Measurements from ENCODE around the gene RHOBTB1.
A peak's percentile ranks its signal among the peaks of the same experiment; 100 is the strongest.

The RHOBTB1 gene

GRCh38 chr10:60955957-60956425, 12.0 kb upstream of the RHOBTB1 start:
- Histone ChIP-seq H3K4me1 (ENCODE audit: insufficient read depth, poor library complexity, severe bottlenecking) (peaks cover 26% of the 10 kb centered on the region), H3K36me3 (ENCODE audit: low read depth) (no peaks in the 10 kb centered on the region), H3K9me3 (ENCODE audit: severe bottlenecking) (no peaks in the 10 kb centered on the region), H3K4me3 (ENCODE audit: severe bottlenecking) (no peak overlapping the region), H3K27ac (ENCODE audit: poor library complexity, severe bottlenecking) (peak overlapping the region; percentile 66), H3K27me3 (ENCODE audit: insufficient read depth, poor library complexity, severe bottlenecking) (no peaks in the 10 kb centered on the region)
- peak; percentile 99 for ATAC-seq (ENCODE audit: low read depth)
- no peak for TF ChIP-seq CTCF (IDR thresholded peaks at IDR 0.05; ENCODE audit: poor library complexity, severe bottlenecking)
- no peak for DNase-seq (ENCODE audit: low spot score)

GRCh38 chr10:60955316-60955715, 11.3 kb upstream of the RHOBTB1 start:
- DNase-seq (ENCODE audit: low spot score) (no peak), ATAC-seq (ENCODE audit: low read depth) (no peak)
- peaks cover 26% of the 10 kb centered on the region for H3K4me1 ChIP-seq (ENCODE audit: insufficient read depth, poor library complexity, severe bottlenecking)
- H3K27me3 ChIP-seq (ENCODE audit: insufficient read depth, poor library complexity, severe bottlenecking), result no peaks in the 10 kb centered on the region
- H3K36me3 ChIP-seq (ENCODE audit: low read depth), result no peaks in the 10 kb centered on the region
- TF ChIP-seq CTCF (IDR thresholded peaks at IDR 0.05; ENCODE audit: poor library complexity, severe bottlenecking), result no peak
- no peaks in the 10 kb centered on the region for H3K9me3 ChIP-seq (ENCODE audit: severe bottlenecking)
- no peak overlapping the region for H3K4me3 ChIP-seq (ENCODE audit: severe bottlenecking)
- peak overlapping the region; percentile 66 for H3K27ac ChIP-seq (ENCODE audit: poor library complexity, severe bottlenecking)

- DNase-seq (ENCODE audit: low spot score) (no peak), ATAC-seq (ENCODE audit: low read depth) (no peak)
- Histone ChIP-seq H3K4me3 (ENCODE audit: severe bottlenecking) (no peak overlapping the region), H3K9me3 (ENCODE audit: severe bottlenecking) (no peaks in the 10 kb centered on the region), H3K27ac (ENCODE audit: poor library complexity, severe bottlenecking) (no peak overlapping the region), H3K4me1 (ENCODE audit: insufficient read depth, poor library complexity, severe bottlenecking) (peaks cover 24% of the 10 kb centered on the region), H3K27me3 (ENCODE audit: insufficient read depth, poor library complexity, severe bottlenecking) (no peaks in the 10 kb centered on the region), H3K36me3 (ENCODE audit: low read depth) (no peaks in the 10 kb centered on the region)
- no peak for TF ChIP-seq CTCF (IDR thresholded peaks at IDR 0.05; ENCODE audit: poor library complexity, severe bottlenecking)
Measured at GRCh38 chr10:60954035-60954434, 10.1 kb upstream of the RHOBTB1 start.

GRCh38 chr10:60953420-60953819, 9.4 kb upstream of the RHOBTB1 start:
- H3K27me3 ChIP-seq (ENCODE audit: insufficient read depth, poor library complexity, severe bottlenecking), result no peaks in the 10 kb centered on the region
- TF ChIP-seq CTCF (IDR thresholded peaks at IDR 0.05; ENCODE audit: poor library complexity, severe bottlenecking), result no peak
- no peak overlapping the region for H3K4me3 ChIP-seq (ENCODE audit: severe bottlenecking)
- H3K27ac ChIP-seq (ENCODE audit: poor library complexity, severe bottlenecking), result no peak overlapping the region
- H3K4me1 ChIP-seq (ENCODE audit: insufficient read depth, poor library complexity, severe bottlenecking), result peaks cover 22% of the 10 kb centered on the region
- ATAC-seq (ENCODE audit: low read depth), result no peak
- no peaks in the 10 kb centered on the region for H3K9me3 ChIP-seq (ENCODE audit: severe bottlenecking)
- no peak for DNase-seq (ENCODE audit: low spot score)
- H3K36me3 ChIP-seq (ENCODE audit: low read depth), result no peaks in the 10 kb centered on the region

GRCh38 chr10:60952846-60953220, 8.8 kb upstream of the RHOBTB1 start:
- H3K36me3 ChIP-seq (ENCODE audit: low read depth), result no peaks in the 10 kb centered on the region
- H3K4me3 ChIP-seq (ENCODE audit: severe bottlenecking), result no peak overlapping the region
- peaks cover 22% of the 10 kb centered on the region for H3K4me1 ChIP-seq (ENCODE audit: insufficient read depth, poor library complexity, severe bottlenecking)
- no peak overlapping the region for H3K27ac ChIP-seq (ENCODE audit: poor library complexity, severe bottlenecking)
- no peaks in the 10 kb centered on the region for H3K9me3 ChIP-seq (ENCODE audit: severe bottlenecking)
- no peak for ATAC-seq (ENCODE audit: low read depth)
- no peak for TF ChIP-seq CTCF (IDR thresholded peaks at IDR 0.05; ENCODE audit: poor library complexity, severe bottlenecking)
- DNase-seq (ENCODE audit: low spot score), result no peak
- no peaks in the 10 kb centered on the region for H3K27me3 ChIP-seq (ENCODE audit: insufficient read depth, poor library complexity, severe bottlenecking)
